AG10803 (cell line): ENCODE measurements around the gene B4GALT6.

Source experiments
- DNase-seq: peaks from one replicate; pipeline ENCODE4 v3.0.0; 2010; ENCODE audit warnings: low read depth
- H3K4me3 ChIP-seq: 2 replicates; pipeline ENCODE4 v1.5.1; 2011; ENCODE audit warnings: mild to moderate bottlenecking, low read length, control low read depth
- TF ChIP-seq, protein P1 (sequence below): conservative IDR thresholded peaks from 2 replicates; pipeline ENCODE4 v1.5.1; 2011; ENCODE audit warnings: mild to moderate bottlenecking, low read length, control low read depth, inconsistent platforms

B4GALT6 gene

DNA sequence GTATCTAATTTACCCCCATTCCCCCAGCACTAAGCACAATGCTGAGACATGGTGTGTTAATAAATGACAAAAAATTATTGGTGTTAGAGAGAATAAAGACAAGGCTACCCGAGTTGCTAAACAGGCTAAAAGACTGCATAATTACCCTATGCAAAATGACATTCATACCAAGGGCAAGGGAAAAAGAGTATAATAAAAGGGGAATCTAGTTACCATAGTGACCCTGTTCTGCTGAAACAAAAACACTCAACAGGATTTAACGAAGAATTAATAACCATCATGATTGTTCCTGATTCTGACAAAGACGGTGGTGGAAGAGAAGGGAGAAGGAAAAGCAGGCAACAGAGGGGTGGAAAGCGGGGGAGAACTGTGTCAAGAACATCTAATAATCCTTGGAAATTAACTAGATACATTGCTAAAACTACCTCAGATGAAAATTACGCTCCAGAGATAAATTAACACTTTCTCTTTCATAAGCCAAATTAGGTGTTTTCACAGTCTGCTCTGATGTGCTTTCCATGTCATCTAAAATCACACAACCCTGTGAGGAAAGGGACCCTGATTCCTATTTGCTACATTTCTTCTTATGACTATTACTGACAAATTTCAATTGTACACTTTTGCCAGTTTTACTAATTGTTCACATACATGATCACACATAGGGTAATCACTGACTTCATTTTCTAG, 67.2 kb downstream of the B4GALT6 start:
- H3K4me3 ChIP-seq: no peak overlapping the region
- TF ChIP-seq, protein P1, sequence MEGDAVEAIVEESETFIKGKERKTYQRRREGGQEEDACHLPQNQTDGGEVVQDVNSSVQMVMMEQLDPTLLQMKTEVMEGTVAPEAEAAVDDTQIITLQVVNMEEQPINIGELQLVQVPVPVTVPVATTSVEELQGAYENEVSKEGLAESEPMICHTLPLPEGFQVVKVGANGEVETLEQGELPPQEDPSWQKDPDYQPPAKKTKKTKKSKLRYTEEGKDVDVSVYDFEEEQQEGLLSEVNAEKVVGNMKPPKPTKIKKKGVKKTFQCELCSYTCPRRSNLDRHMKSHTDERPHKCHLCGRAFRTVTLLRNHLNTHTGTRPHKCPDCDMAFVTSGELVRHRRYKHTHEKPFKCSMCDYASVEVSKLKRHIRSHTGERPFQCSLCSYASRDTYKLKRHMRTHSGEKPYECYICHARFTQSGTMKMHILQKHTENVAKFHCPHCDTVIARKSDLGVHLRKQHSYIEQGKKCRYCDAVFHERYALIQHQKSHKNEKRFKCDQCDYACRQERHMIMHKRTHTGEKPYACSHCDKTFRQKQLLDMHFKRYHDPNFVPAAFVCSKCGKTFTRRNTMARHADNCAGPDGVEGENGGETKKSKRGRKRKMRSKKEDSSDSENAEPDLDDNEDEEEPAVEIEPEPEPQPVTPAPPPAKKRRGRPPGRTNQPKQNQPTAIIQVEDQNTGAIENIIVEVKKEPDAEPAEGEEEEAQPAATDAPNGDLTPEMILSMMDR: no peak
- no peak for DNase-seq

DNA sequence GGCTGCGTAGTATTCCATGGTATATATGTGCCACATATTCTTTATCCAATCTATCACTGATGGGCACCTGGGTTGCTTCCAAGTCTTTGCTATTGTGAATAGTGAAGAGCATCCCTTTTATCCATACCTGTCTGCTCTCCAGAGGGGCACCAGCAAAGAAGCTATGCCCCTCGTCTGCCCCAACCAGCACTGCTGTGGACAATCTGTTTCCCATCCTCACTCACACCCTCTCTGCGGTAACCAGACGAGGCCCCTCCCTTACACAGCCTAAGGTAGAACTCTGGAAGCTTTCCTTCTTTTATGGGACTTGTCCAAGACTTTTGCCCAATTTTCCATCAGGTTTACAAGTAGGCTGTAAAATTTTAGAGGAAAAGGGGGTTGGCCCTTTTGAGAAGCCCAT, 67.8 kb downstream of the B4GALT6 start:
- DNase-seq: no peak
- H3K4me3 ChIP-seq: no peak overlapping the region
- TF ChIP-seq, protein P1: no peak

DNA sequence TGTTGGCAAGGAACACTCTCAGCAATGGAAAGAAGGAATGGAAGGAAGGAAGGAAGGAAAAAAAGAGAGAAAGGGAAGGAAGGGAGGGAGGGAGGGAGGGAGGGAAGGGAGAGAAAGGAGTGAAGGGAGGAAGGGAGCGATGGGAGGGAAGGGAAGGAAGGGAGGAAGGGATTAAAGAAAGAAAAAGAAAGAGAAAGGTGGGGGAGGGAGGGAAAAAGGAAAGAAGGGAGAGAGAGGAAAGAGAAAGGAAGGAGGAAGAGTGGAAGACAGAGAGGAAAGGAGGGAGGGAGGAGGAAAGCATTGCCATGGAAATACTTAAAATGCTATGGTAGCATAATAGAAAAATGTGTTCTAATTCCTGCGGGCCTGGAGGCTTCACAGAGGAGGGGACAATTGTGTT, 70.3 kb downstream of the B4GALT6 start:
- TF ChIP-seq, protein P1: no peak
- no peak for DNase-seq
- no peak overlapping the region for H3K4me3 ChIP-seq

DNA sequence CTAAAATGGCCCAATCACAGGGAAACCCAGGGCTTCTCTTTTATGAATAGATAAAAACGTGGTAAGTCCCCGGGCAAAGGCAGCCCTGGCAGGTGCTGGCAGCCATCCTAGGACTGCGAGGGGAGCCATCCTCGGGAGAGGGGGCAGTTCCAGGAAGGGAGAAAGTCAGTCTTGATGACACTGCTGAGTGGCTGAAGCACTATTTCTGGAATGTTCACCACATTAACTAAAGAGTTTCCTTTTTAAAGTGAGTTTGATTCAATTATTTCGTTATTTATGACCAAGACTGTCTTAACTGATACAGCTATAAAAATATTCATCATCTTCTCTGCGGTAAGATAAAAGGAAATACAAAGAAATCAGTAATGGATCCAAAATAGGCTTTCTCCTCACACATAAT, 72.3 kb downstream of the B4GALT6 start:
- TF ChIP-seq, protein P1: no peak
- no peak for DNase-seq
- H3K4me3 ChIP-seq: no peak overlapping the region

DNA sequence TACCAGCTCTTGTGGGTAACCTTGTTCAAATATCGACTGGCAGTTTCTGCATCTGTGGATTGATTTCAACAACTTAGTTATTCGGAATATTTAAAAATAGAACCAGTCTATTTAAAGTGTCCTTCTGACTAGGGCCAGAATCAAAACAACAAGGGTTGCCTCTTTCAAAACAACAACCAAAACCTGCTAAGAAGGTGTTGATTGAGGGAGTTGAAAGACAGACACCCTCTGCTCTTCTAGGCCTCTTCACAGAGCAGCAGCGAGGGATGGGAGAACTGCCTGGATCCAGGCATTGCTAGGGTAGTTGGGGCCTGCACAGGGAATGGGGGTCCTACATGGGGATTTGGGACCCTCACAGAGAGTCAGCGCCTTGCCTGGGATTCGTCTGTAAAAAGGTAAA, 72.9 kb downstream of the B4GALT6 start:
- TF ChIP-seq, protein P1: no peak
- no peak overlapping the region for H3K4me3 ChIP-seq

DNA sequence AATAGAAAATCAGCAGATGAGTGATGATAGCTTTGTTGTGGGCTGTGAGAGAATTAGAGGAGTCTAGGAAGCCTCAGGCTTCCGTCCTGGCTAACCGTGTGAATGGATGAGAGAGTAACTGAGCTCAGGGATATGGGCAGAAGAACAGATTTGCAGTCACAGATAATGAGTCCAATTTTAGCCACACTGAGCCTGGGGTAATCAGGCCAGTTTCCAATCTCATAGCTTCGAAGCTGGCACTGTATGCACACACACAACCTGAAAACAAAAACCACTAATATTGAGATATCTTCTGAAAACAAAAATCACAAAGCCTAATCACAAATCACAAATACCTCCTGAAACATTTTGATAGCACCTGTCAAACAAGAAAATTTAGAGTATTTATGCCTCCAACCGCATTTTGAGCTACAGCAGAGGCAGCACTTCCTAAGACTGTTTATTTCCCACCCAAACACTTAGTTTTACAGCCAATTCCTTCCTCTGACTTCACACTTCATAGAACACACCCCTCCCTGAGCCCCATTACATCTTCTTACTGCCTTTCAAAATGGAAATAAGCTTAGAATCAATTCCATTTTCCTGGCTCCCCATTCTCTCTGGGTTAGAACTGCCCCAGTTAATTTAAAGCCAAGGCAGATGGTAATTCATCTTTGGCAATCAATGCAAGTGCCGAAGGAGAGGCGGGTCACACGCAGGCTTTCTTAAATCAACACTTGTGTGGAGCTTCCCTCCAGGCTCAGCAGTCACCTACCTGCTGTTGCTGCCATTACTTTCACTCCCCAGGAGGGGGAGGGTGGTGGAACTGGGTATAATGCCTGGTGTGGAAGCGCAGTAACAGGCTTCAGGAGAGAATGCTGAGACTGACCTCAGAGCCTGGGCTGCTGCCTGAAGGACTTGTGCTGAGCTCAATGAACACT, 73.8 kb downstream of the B4GALT6 start:
- DNase-seq: no peak
- H3K4me3 ChIP-seq: no peak overlapping the region
- TF ChIP-seq, protein P1: no peak

More for the DNA sequence above, 72.9 kb downstream of the B4GALT6 start:
- no peak for DNase-seq
